ENCODE data around the gene GDF11. TPM values are rescaled to one million over a fixed set of nuclear protein-coding genes. Genes with fewer than 3 reads are reported as not detected.

The GDF11 gene
- total and polyA plus RNA-seq, 2 of the 4 experiments (the other 2 are of a cell fraction) = 2.7 to 12.9 TPM

- Histone ChIP-seq H2AK9ac (replicated peaks; ENCODE audit: low read depth, low read length, poor library complexity) (no peak overlapping the region), H3K23ac (ENCODE audit: low read depth, low read length) (no peak overlapping the region), H3K4me1 (ENCODE audit: control insufficient read depth, insufficient read depth, low read length) (peaks cover 2% of the 10 kb centered on the region; the same call in 1 of the 2 replicates), H2BK20ac (ENCODE audit: low read depth, low read length) (no peak overlapping the region), H4K91ac (ENCODE audit: insufficient read depth, low read depth, low read length) (no peak overlapping the region), H2BK15ac (ENCODE audit: low read depth, low read length) (no peak overlapping the region), H3K36me3 (ENCODE audit: control insufficient read depth, insufficient read depth, low read length) (no peaks in the 10 kb centered on the region), H3K56ac (ENCODE audit: extremely low read depth, insufficient read depth, low read length) (no peak overlapping the region), H2BK5ac (ENCODE audit: low read depth, low read length, poor library complexity, severe bottlenecking) (no peak overlapping the region), H3K27ac (ENCODE audit: insufficient read depth, low read length) (no peak overlapping the region), H3K9me3 (ENCODE audit: control insufficient read depth, insufficient read depth, low read length) (no peaks in the 10 kb centered on the region), H3K14ac (replicated peaks; ENCODE audit: low read depth, low read length) (no peak overlapping the region), H4K20me1 (ENCODE audit: insufficient read depth, low read length) (no peaks in the 10 kb centered on the region), H3K4me2 (ENCODE audit: low read depth, low read length) (no peak overlapping the region), H3K18ac (ENCODE audit: low read depth, low read length) (no peak overlapping the region), H3K4ac (ENCODE audit: low read depth, low read length) (no peak overlapping the region), H3K9ac (ENCODE audit: low read depth, low read length) (no peak overlapping the region), H4K8ac (ENCODE audit: low read depth in 2 of 2, low read length in 2 of 2) (no peak overlapping the region), H3K4me3 (ENCODE audit: insufficient read depth, low read depth, low read length) (no peak overlapping the region), H2AFZ (replicated peaks; ENCODE audit: low read length, poor library complexity) (no peak overlapping the region), H4K5ac (ENCODE audit: low read depth, low read length) (no peak overlapping the region), H3K9me1 (ENCODE audit: insufficient read depth, low read length) (no peaks in the 10 kb centered on the region; the same call in 1 of the 2 replicates), H3K79me1 (ENCODE audit: low read depth in 1 of 2, low read length in 2 of 2) (no peaks in the 10 kb centered on the region), H2AK5ac (ENCODE audit: low read depth, low read length) (no peak overlapping the region), H2BK120ac (ENCODE audit: low read depth, low read length) (no peak overlapping the region), H3K27me3 (ENCODE audit: control insufficient read depth, insufficient read depth, low read length) (peaks cover 24% of the 10 kb centered on the region)
- intact Hi-C loops (cut with micrococcal nuclease) = no loop called here
- dilution Hi-C loops (cut with HindIII; ENCODE audit: low sequenced_read_pairs, unreplicated experiment) = no loop called here
- TF ChIP-seq FOS (IDR thresholded peaks at IDR 0.05; ENCODE audit: low read depth, low read length) (no peak), MXI1 (IDR thresholded peaks at IDR 0.05; ENCODE audit: borderline replicate concordance, low read depth, low read length) (no peak), RFX5 (IDR thresholded peaks at IDR 0.05; ENCODE audit: low read depth, low read length) (no peak), MAZ (IDR thresholded peaks at IDR 0.05; ENCODE audit: borderline replicate concordance, low read depth, low read length) (no peak), CTCF (conservative IDR thresholded peaks at IDR 0.05; ENCODE audit: low read depth, low read length) (no peak), RAD21 (IDR thresholded peaks at IDR 0.05; ENCODE audit: low read length) (no peak), ELK1 (IDR thresholded peaks at IDR 0.05; ENCODE audit: borderline replicate concordance, low read depth, low read length) (no peak), RCOR1 (IDR thresholded peaks at IDR 0.05; ENCODE audit: insufficient replicate concordance, low read length) (no peak), SMC3 (IDR thresholded peaks at IDR 0.05; ENCODE audit: low read depth, low read length) (no peak), CHD1 (IDR thresholded peaks at IDR 0.05; ENCODE audit: low read depth, low read length) (no peak), MAFK (IDR thresholded peaks at IDR 0.05; ENCODE audit: low read depth, low read length) (no peak), NFE2L2 (IDR thresholded peaks at IDR 0.05; ENCODE audit: low read depth, low read length) (no peak), BHLHE40 (IDR thresholded peaks at IDR 0.05; ENCODE audit: low read depth, low read length) (no peak), POLR2A (IDR thresholded peaks at IDR 0.05; ENCODE audit: low read depth, low read length) (no peak)
- ChIA-PET POLR2A (ENCODE audit: unreplicated experiment) (no interaction called here), CTCF (no interaction called here)
- BruUV-seq (replicated peaks) = no TSS peak
- DNase-seq (no peak), ATAC-seq (ENCODE audit: low read depth) (no peak)
- WGBS, 2 experiments (ENCODE audit: extremely low coverage in 2 of 2, insufficient read length in 1 of 2) = 88% methylated on average over 3 of the region's 8 CpGs; no CpG with 5 or more reads in 1 of the 2 experiments
- in situ Hi-C loops (cut with MboI; ENCODE audit: low sequenced_read_pairs) = no loop called here
These were observed 40.1 kb upstream of the GDF11 start for GRCh38 chr12:55702861-55703260.

Data from IMR-90 (cell line).